ENCODE measurements around the gene AP2S1.
A peak's percentile ranks its signal among the peaks of the same experiment; 100 is the strongest.

AP2S1 gene

GRCh38 chr19:46798713-46799112, 51.9 kb downstream of the AP2S1 start:
- FAIRE-seq, result no peak

- no peak for FAIRE-seq
Measured at GRCh38 chr19:46797881-46798280, 52.8 kb downstream of the AP2S1 start.

- no peak for FAIRE-seq
Measured at GRCh38 chr19:46791944-46792343, 58.7 kb downstream of the AP2S1 start.

GRCh38 chr19:46789371-46789770, 61.3 kb downstream of the AP2S1 start:
- FAIRE-seq, result no peak

GRCh38 chr19:46788968-46789338, 61.7 kb downstream of the AP2S1 start:
- no peak for FAIRE-seq

- FAIRE-seq, result peak; percentile 49
Measured at GRCh38 chr19:46788262-46788967, 62.2 kb downstream of the AP2S1 start, which contains the start of gene SLC1A5. TSS of gene SLC1A5 (minus strand) at chr19:46788594. CDS start at chr19:46787965, 629 bp downstream.

All from A204.1 (cell line).